Measurements from ENCODE around the gene TM2D3.

DNA sequence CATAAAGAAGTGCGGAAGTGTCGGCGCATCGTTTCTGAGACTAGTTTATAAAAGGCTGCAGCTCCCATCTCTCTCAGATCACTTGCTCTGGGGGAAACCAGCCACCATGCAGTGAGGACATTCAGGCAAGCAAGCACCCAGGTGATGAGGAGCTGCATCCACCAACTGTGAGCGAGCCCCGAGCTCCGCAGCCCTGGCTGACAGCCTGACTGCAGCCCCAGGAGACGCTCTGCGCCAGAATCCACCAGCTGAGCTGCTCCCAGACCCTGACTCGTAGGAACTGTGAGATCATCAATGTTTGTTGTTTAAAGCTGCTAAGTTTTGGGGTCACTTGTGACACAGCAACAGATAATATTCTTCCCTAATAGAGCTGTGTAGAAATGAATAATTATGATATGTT is 5.0 kb upstream of the TM2D3 start:
- TF ChIP-seq, protein P1, sequence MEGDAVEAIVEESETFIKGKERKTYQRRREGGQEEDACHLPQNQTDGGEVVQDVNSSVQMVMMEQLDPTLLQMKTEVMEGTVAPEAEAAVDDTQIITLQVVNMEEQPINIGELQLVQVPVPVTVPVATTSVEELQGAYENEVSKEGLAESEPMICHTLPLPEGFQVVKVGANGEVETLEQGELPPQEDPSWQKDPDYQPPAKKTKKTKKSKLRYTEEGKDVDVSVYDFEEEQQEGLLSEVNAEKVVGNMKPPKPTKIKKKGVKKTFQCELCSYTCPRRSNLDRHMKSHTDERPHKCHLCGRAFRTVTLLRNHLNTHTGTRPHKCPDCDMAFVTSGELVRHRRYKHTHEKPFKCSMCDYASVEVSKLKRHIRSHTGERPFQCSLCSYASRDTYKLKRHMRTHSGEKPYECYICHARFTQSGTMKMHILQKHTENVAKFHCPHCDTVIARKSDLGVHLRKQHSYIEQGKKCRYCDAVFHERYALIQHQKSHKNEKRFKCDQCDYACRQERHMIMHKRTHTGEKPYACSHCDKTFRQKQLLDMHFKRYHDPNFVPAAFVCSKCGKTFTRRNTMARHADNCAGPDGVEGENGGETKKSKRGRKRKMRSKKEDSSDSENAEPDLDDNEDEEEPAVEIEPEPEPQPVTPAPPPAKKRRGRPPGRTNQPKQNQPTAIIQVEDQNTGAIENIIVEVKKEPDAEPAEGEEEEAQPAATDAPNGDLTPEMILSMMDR (IDR thresholded peaks at IDR 0.05 in 8 of 11, conservative IDR thresholded peaks at IDR 0.05 in 3 of 11): no peak
- no peak for TF ChIP-seq POLR2A (IDR thresholded peaks at IDR 0.05)
- TF ChIP-seq POLR2AphosphoS5 (IDR thresholded peaks at IDR 0.05): no peak

Measured in spleen (tissue), 7 donors.